UCSD-AML1 (cell line): ENCODE data around the gene OSBP.
"Not testable (repeated sequence)": the region's sequence is repeated elsewhere in the genome, so short reads cannot be mapped to it uniquely, and the experiment has no call there.

Source experiments
- DNase-seq: peaks from one replicate; lab custom pipeline; 2025; ENCODE audit not compliant: unreplicated experiment; lab: John Stamatoyannopoulos, UW

Gene OSBP

GRCh38 chr11:59555601-59556114 is 59.9 kb downstream of the OSBP start:
- no peak for DNase-seq

GRCh38 chr11:59553323-59553722 is 62.3 kb downstream of the OSBP start:
- DNase-seq: no peak

- no peak for DNase-seq
Measured at GRCh38 chr11:59552844-59553243, 62.7 kb downstream of the OSBP start.

- peak; percentile 19 for DNase-seq
Measured at GRCh38 chr11:59551659-59552521, 63.7 kb downstream of the OSBP start.

GRCh38 chr11:59550842-59551658 is 64.5 kb downstream of the OSBP start:
- DNase-seq: peak; percentile 84

- DNase-seq: peak; percentile 88
Measured at GRCh38 chr11:59550368-59550841, 65.2 kb downstream of the OSBP start.

- no peak for DNase-seq
Measured at GRCh38 chr11:59548309-59548656, 67.3 kb downstream of the OSBP start.

GRCh38 chr11:59547605-59548308 is 67.8 kb downstream of the OSBP start:
- DNase-seq: not testable (repeated sequence)

GRCh38 chr11:59545179-59546020 is 70.2 kb downstream of the OSBP start:
- no peak for DNase-seq

- no peak for DNase-seq
Measured at GRCh38 chr11:59544869-59545178, 70.8 kb downstream of the OSBP start.

- not testable (repeated sequence) for DNase-seq
Measured at GRCh38 chr11:59543713-59544112, 71.9 kb downstream of the OSBP start.

GRCh38 chr11:59542142-59542810 is 73.3 kb downstream of the OSBP start:
- DNase-seq: no peak

GRCh38 chr11:59534676-59535075 is 80.9 kb downstream of the OSBP start:
- DNase-seq: no peak

- DNase-seq: no peak
Measured at GRCh38 chr11:59532620-59533019, 83.0 kb downstream of the OSBP start.

GRCh38 chr11:59528711-59529110 is 86.9 kb downstream of the OSBP start:
- DNase-seq: no peak
